T-helper 2 cell (primary cell): ENCODE results near the gene LDLR.
A peak's percentile ranks its signal among the peaks of the same experiment; 100 is the strongest.
"Not testable (repeated sequence)": the region's sequence is repeated elsewhere in the genome, so short reads cannot be mapped to it uniquely, and the experiment has no call there.

ENCODE experiments used
- DNase-seq, 5 experiments: peaks; one replicate each; pipeline versions ENCODE4 v3.0.0 to v3.0.0-alpha.2; 2012 to 2022

Gene LDLR

DNA sequence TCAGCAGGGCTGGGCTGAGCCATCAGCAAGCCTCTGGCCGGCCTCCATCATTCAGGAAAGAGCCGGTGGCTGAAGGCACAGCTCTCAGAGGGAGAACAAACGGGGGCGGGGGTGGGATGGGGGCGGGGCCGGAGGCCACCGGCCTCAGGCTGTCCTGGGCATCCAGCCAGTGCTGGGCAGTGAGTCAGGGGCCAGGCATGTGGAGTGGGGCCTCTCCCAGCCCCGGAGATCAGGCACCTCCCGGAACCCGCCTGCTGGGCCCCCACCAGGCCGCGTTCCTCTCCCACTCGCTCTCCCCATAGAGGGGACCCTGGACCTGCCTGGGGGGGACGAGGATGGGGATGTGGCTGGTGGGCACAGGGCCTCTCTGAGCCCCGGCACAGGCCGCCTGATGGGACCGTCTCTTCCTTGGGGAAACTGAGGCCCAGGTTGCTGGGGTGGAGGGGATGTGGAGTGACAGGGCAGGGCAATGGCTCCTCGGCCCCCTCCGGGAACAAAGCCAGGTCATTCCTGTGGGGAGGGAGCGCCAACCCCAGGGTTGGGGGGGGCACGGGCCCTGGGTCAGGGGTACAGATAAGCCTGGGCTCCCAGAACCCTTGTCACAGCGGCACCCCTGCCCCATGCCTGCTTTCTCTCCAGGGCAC is 53.4 kb downstream of the LDLR start:
- no peak for DNase-seq

DNA sequence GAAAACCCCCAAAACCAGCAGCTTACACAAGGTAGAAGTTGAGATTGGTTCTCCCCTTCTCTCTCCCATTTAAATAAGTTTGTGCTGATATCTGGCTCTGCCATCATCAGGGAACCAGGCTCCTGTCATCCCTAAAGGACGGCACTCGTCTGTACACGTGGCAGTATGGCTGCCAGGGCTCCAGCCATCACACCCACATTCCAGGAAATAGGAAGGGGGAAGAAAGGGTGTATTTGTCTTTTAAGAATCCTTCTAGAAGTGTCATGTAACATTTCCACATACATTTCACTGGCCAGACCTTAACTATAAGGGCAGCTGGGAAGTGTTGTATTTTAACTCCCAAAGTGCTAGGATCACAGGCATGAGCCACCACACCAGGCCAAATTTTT is 56.3 kb downstream of the LDLR start:
- no peak for DNase-seq

GRCh38 chr19:11148001-11148400 is 58.7 kb downstream of the LDLR start:
- DNase-seq, result no peak

- no peak for DNase-seq
Measured at GRCh38 chr19:11151181-11151580, 61.9 kb downstream of the LDLR start.

GRCh38 chr19:11152318-11153062 is 63.2 kb downstream of the LDLR start:
- no peak for DNase-seq

DNA sequence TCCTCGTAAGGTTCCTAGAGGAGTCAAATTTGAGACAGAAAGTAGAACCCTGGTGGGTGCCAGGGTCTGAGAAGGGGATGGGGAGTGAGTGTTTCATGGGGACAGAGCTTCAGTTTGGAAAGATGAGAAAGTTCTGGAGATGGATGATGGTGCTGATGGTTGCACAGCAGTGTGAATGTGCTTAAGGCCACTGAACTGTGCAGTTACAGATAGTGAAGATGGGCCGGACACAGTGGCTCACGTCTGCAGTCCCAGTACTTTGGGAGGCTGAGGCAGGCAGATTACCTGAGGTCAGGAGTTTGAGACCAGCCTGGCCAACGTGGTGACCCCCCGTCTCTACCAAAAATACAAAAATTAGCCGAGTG is 65.4 kb downstream of the LDLR start:
- DNase-seq, result no peak

GRCh38 chr19:11155373-11156120 is 66.3 kb downstream of the LDLR start, which contains the start of gene SPC24:
SPC24 (minus strand) TSS chr19:11155782; CDS start chr19:11155776, 6 bp downstream.
- DNase-seq, result peak; percentile 72 to 99 (median 86)

- DNase-seq, result no peak
Measured at GRCh38 chr19:11159598-11160439, 70.6 kb downstream of the LDLR start.

DNA sequence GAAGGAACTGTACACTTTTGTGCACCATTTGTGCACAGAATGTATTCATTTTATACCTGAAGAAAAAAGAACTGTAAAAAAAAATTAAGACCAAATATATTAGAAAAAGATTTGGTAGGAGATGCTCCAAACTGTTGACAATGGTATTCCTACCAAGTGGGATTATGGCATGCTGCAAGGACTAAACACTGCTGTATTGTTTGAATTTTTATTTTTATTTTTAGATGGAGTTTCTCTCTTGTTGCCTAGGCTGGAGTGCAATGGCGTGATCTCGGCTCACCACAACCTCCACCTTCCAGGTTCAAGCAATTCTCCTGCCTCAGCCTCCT is 71.1 kb downstream of the LDLR start:
- not testable (repeated sequence) for DNase-seq

DNA sequence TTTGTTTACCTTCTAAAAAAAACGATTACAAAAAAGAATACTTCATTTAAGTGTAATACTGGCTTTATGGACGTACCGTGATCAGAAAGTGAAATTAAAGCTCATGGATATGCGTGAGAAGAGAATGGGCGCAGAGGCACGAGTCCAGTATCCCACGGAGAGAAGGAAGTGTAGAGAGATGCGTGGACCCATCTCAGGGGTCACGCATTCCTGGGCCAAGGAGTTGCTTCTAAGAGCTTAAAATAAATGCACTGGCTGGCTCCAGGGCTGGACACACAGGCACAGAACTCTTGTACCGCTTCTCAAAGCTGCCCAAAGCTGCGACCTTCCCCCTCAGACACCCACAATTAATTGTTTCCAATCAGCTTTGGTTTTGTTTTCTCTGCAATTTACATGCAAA is 75.0 kb downstream of the LDLR start:
- DNase-seq, result no peak

DNA sequence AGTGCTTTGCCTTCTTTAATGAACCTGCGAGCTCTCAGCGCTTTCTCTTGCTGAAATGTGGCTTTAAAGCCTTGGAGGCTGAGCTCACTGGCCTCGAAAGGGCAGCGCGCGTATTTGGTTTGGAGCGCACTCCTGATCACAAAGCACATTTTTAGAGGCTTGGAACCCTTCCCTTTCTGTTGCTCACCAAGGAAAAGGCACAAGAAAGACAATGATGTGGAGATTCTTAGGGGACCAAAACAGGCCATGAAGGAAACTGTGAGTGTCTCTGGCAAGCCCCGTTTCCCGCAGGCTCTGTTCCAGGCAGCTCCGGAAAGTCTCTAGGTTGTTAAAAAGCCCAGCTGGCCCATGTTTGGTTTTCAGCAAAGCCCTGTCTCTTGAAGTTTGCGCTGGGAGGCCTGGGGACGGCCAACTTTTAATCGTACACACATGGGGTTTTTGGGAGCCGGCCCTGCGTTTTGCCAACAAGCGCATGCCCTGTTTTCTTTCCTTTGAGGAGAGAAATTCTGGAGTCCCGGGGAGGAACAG is 75.7 kb downstream of the LDLR start:
- DNase-seq, result no peak

- DNase-seq, result no peak
Measured at GRCh38 chr19:11165486-11166030, 76.3 kb downstream of the LDLR start.

- no peak for DNase-seq
Measured at GRCh38 chr19:11166281-11167142, 77.2 kb downstream of the LDLR start.

- DNase-seq, result no peak
Measured at GRCh38 chr19:11168568-11168967, 79.3 kb downstream of the LDLR start.

DNA sequence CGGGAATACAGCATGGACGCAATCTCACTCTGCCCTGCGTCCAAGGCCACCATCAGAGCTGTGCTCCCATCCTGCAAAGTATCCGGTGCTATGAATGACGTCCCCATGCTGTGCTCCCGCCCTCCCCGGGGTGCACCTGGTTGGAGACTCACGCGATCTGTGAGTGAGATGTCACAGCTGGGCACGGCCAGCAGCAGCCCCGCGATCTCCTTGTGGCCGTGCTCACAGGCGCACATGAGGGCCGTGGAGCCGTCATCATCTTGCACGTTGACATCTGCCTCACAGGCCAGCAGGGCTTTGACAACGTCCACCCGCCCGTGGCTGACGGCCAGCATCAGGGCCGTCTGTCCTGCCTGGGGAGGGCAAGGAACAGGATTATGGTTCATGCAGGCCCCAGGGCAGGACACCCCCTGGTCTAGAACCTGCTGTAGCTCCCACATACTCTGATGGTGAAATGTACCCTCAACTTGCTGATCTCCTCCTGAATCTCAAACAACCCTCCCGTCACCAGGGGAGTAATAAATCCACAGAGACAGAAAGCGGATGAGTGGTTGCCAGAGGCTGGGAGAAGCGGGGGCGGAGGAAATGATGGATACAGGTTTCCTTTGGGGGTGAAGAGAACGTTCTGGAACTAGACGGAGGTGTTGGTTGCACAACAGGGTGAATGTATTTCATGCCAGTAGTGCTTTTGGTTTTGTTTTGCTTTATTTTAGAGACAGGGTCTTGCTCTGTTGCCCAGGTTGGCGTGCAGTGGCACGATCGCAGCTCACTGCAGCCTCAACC is 80.8 kb downstream of the LDLR start:
- no peak for DNase-seq

DNA sequence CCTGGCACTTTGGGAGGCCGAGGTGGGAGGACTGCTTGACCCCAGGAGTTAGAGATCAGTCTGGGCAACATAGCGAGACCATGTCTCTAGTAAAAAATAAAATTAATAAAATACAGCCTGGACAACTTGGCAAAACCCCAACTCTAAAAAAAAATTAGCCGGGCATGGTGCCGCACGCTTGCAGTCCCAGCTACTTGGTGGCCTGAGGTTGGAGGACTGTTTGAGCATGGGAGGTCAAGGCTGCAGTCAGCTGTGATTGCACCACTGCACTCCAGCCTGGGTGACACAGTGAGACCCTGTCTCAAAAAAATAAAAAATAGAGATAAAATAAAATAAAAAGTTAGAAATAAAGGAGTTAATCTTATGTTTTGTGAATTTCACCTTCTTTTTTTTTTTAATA is 81.9 kb downstream of the LDLR start:
- DNase-seq, result no peak

- no peak for DNase-seq
Measured at GRCh38 chr19:11172576-11172975, 83.3 kb downstream of the LDLR start.

DNA sequence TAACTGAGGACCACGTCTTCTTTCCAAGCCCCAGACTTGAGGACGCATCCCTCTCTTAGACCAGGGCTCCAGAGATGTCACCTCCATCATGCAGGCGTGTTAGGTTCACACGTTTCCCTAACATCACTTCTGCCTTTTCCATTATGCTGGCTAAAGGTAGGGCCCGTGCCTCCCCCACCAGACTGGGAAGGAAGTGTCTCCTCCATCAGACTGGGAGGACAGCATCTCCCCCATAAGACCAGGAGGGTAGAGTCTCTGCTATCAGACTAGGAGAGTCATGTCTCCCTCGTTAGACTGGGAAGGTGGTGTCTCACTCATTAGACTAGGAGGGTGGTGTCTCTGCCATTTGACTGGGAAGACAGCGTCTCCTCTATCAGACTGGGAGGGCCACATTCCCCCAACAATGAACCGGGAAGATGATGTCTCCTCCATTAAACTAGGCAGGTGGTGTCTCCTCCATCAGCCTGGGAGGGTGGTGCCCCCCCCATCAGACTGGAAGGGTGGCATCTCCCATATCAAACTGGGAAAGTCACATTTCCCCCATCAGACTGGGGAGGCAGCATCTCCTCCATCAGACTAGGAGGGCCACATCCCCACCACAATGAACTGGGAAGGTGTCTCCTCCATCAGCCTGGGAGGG is 84.4 kb downstream of the LDLR start:
- DNase-seq, result no peak

GRCh38 chr19:11174336-11174735 is 85.1 kb downstream of the LDLR start:
- DNase-seq, result no peak

GRCh38 chr19:11175920-11176319 is 86.7 kb downstream of the LDLR start:
- no peak for DNase-seq
